Left renal cortex interstitium (tissue), 4 donors: Measurements from ENCODE around the gene PJA2. TPM values are rescaled to one million over a fixed set of nuclear protein-coding genes. Genes with fewer than 3 reads are reported as not detected.

Experiments
- DNase-seq, 4 donors: peaks; one replicate each; pipeline ENCODE4 v3.0.0-alpha.2; 2013; ENCODE audit warnings: low read depth in 4 of 4, low spot score in 2 of 4, missing footprints in 1 of 4
- polyA plus RNA-seq, 4 donors: library from polyadenylated mRNA; unstranded; fragments of 120-200 nt; gene quantifications; one replicate each; pipeline ENCODE4 v1.2.1, GENCODE V29; 2013; ENCODE audit not compliant: insufficient read length in 4 of 4

The PJA2 gene
- polyA plus RNA-seq, 4 donors: 107 to 155 (median 135) TPM

DNA sequence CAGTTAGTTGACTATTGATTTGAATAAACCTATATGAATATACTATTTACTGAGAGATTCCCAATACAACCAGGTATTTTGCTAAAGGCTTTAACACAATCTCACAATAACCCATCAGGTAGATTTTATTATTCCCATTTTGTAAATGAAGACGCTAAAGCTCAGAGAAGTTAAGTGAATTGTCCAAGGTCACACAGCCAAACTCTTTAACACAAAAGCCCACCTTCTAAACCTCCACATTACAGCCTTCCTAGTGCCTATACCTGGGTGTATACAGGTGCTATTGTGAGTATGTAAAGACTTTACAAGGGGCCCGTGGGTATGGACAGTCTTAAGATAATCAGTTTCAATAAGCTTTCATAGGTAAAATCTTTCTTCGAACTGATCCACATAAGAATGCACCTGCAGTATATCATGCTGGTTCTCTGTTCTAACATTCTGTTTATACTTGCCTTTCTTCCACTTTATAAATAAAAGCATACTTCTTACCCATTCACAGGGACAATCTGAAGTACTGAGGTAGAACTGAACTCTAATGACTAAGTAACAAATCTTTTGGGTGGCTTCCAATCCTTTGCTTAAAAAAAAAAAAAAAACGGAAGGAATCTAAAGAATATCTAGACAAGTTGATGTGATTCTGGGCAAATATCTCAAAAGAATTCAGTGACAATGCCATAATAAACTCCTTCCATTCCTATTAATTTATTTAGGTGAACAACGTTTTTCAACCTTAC, 59.1 kb downstream of the PJA2 start:
- no peak for DNase-seq

DNA sequence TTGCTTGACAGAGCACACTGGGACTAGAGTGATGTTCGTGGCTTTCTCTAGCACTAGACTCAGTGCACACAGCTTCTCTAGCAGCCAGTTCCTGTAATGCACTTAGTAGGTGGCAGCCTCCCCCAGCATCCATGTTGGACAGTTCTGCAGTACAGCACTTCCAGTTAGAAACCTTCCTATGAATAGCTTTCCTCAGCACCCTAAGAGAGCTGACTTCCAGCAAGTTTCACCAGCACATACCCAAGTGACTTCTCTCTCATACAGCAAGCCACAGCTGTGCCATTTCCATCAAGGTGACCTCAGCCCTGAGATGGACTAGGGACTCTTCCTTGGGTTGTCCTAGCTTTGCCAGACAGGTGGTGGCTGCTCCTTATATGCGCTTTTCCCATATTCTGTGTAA, 60.4 kb downstream of the PJA2 start:
- DNase-seq: no peak

DNA sequence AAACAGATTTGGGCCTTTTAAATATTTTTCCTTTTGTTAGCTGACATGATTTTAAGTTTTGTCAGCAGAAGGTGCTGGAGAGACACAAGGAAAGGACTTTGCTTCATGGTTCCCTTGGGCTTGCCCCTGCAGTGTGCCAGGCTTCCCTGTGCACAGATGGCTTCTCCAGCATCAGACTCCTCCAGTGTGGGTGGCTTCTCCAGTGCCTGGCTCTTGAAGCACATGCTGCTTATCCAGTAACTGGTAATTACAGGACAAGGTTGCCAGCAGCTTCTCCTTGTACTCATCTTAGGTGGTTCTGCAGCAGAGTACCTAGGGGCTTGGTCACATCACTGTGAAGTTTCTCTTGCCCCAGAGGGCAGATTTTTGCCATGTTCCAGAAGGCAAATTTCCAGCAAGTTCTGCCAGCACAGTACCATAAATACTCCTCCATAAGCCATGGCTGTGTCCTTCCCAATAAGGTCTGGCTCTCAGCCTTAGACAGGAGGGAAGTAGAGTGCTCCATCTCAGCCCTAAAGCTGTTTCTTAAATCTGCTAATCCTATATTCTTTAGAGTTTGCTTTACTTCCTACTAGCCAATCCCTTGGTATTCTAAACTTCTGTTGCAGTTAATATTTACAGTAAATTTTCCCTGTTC, 62.4 kb downstream of the PJA2 start:
- DNase-seq: no peak

DNA sequence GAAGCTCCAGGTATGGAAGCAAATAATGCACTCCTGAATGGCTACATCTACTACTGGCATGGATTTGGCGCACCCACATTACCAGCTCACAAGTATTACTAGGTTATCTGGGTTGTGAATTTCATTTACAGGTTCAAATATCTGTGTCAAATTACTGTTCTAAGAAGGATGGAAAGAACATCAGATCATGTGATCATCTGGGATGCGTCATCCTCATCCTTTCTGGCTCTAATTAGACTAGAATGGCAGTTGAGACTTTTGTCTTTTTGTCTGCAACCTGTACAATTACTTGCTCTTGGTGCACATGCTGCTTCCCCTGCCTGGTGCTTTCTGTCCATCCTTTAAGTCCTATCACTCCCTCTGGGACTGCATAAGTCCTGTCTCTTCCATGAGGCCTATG, 64.1 kb downstream of the PJA2 start:
- DNase-seq: no peak

DNA sequence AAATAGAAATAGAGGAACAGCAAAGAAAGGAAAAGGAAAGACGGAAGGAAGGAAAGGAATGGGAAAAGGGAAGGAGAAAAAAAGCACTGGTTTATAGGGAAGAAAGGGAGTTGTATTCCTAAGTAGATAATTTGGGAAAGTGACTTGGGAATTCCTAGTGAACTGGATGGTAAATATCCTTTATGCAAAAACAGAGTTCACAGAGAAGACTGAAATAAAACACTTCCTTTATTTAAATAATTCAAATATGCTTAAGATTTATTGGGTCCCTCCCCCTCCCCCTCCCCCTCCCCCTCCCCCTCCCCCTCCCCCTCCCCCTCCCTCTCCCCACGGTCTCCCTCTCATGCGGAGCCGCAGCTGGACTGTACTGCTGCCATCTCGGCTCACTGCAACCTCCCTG, 69.4 kb downstream of the PJA2 start:
- no peak for DNase-seq

DNA sequence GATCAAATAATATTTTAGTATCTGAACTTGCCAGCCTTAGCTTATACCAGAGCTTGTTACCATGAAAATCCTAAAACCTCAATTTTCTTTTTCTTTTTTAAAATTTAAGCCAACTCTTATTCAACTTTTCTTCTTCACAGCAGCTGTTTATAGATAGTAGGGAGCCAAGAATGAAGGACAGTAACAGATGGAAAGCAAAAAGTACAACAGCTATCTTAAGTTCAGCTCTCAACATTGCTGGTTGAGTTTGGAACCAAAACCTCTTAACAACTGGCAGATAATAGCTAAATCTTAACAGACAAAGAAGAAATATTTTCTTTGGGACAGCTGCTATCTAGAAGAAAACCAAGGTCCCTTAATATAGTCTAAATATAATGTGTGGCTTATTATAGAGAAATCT, 74.7 kb downstream of the PJA2 start:
- DNase-seq: no peak

DNA sequence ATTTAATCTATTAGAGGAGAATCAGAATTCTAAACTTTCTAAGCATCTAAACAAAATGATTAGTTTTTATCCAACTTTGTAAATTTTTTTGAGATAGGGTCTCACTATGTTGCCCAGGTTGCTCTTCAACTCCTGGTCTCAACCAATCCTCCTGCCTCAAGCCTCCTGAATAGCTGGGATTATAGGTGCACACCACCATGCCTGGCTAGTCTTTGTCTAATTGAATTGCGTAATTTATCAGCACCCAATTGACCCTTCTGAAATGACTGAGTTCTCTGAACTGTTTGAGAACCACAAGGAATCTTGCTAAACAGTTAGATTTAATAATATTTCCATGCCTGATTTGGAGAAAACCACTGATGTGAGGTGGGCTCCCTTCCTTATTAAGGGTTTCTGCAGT, 75.7 kb downstream of the PJA2 start:
- no peak for DNase-seq

DNA sequence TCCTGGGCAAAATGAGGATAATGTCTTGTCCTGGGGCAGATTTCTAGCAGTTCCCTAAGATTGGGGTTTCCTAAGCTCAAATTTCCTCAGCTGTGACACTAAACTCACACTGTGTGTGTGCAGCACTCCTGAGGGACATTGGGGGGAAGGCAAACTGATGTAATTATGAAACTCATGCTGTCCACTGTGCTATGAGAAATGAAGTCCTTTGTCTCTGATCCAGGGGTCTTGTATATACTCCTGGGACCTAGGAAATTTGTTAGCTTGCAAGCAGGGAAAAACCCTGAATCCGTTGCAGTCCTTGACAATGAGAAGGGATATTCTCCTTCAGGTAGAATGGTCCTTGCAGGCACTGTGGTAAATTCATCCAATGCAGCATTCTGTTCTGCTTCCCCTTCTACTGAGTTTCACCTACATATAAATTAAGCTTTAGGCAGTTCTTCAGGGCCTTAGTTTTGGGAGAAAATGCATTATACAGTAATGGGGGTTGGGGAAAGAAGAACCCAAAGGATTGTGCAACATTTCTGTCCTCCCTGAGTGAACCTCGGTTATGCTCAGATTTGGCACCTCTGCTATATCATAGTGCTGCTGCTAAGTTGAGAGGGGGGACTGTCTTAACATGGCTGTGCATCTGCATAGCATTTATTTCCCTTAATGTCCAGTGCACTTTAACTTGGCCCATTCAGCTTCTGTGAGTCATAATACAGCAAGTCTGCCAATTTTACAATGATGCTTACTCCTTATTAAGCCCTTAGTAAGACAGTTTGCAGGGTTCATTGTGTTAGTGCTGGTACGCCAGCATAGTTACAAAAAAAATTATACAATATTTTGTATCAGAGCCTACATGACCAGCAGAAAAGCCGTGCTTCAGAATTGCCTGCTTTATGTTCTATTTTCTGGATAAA, 80.2 kb downstream of the PJA2 start:
- DNase-seq: no peak

DNA sequence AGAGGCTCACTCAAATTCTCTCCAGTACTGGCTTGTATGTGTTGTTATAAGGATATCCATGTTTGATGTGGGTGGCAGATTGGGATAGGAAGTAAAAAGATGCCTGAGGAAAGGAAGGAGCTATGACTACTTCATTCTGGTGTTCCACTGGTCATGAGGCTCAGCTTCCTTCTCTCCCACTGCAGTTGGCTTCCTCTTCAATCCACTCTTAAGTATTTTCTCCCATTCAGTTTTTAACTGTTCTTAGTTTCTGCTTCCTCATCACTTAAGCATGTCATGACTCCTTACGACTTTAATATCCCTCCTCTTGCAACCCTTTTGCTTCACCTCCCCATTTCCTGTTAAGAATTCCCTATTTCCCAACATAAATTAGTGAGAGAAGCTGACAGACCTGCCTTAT, 81.1 kb downstream of the PJA2 start:
- no peak for DNase-seq

DNA sequence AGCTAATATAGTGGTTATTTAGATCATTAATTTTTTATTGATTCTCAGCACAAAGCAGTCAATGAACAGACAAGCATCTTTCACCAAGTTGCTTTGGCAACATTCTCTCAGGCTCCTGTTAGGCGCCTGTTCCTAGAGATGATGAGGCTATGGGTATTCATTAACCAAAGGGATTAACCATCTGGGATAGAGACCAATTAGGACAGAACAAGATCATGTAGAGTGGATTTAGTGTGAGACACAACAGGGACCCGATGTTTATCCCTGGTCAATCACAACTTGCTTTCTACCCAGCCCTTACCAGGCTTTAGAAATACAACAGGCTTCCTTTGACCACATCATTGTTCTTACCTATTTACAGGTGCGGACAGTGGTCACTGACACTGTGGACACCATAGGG, 82.2 kb downstream of the PJA2 start:
- DNase-seq: no peak

DNA sequence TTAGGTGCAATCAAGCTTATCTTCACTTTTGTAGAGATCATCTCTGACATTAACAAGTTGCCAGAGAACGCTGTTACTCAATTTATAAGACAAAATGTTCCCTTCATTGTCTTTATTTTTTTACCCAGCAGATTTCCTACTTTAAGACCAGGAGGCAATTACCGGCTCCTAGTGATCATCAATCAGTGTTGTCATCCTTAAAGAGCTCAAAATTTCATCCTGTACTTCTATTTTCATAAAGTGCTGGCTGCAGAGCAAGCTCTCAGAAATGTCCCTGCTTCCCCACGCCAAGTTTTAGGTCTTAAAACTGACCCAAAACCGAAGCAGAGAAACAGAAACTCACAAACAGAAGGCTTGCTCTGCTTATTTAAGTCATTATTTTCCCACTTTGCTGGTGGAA, 82.9 kb downstream of the PJA2 start:
- DNase-seq: no peak

DNA sequence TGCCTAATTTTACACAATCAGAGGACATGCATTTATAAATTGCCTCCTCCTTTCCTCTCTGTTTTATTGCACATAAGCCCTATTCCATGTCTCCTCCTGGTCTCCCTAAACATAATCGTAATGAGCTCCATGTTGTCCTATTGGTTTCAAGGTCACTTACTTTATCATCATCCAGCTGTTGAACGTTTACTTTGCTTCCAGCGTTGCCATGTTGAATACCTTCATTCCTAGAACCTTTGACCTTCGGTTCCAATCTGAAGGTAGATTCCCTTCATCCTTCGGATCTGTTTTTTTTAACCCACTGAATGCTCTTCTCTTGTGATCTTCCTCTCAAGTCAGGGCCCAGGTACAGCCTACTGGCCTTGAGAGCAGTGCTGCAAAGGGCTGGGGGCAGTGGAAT, 84.3 kb downstream of the PJA2 start:
- DNase-seq: no peak

DNA sequence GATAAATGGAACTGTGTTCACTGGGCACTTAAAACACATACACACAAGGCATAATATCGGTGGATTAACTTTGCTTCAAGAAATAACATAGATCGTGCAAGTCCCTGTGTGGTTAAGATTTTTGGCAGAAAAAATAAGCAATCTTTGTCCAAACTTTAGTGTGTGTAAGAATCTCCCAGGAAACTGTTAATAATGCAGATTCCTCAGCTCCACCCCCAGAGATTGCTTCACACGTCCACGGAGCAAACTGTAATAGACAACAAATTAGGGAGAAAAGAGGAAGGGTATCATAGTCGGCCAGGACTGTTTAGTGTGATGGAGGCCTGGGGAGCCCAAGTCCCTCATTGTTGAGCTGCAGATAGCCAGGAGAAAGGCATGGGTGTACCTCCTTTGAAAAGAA, 84.8 kb downstream of the PJA2 start:
- DNase-seq: no peak

DNA sequence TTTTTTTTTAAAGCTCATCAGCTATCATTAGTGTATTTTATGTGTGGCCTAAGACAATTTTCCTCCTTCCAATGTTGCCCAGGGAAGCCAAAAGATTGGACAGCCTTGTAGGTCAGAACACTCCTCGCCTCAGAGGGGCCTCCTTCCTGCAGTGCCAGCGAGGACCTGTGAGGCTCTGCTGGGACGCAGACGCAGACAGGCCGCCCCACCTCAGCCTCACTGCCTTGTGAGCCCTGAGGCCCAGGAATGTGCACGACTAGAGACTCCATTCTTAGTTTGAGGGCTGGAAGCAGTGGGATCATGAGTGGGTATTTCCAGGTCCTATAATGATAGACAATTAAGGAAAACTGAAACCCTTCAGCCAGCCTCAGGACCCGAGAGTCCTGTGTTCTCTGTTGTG, 85.4 kb downstream of the PJA2 start:
- no peak for DNase-seq

DNA sequence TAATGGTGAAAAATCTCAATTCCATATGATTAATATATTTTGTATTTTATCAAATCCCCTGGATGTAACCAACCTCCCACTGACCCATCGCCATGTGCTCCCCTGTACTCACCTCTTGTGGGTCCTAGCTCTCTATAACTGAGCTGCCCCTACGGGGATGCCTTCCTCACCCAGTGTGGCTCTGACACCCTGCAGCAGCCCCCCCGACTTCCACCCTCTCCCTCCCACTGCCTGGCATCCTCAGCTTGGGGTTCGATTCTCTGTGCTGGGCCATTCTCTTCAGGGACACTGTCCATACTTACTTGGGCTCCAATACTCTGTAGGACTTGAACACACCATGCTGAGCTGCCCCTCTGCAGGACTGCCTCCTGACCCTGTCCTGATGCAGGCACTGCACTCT, 87.1 kb downstream of the PJA2 start:
- no peak for DNase-seq

DNA sequence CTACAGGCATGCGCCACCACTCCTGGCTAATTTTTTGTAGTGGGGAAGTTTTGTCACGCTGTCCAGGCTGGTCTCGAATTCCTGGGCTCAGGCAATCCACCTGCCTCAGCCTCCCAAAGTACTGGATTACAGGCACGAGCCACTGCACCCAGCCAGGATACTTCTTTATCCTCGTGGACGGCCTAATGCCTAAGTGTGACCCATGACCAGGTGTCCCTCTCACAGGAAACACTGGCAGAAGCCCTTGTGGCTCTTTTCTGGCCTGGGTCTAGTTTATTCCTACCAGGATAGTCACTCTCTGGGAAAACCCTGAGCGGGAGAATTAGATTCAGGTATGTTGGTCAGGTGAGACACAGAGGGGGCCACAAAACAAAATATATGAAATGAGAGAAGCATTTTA, 90.4 kb downstream of the PJA2 start:
- no peak for DNase-seq

DNA sequence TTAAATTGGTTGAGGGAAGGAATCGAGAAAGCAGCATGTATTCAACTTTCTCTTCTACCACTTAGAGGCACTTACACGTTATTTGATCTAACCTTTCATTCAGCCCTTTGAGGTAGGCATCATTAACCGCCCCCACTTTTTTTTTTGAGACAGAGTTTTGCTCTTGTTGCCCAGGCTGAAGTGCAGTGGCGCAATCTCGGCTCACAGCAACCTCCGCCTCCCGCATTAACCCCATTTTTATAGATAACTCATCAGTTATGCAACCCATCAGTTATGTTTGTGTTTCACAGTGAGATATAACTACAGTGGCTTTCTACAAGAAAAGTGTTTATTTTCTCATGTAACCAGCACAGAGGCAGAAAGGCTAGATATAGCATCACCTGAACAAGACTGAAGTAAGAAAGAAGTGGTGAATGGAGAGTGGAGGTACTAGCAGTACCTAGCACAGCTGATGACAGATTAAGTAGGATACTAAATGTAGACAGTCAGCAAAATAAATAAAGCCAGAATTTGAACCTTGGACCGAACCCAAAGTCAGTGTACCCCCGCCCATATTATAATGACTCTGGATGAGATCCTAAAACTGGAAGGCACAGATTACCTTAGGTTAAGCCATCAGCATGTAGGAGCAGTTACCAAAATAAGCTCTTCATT, 91.2 kb downstream of the PJA2 start:
- no peak for DNase-seq

DNA sequence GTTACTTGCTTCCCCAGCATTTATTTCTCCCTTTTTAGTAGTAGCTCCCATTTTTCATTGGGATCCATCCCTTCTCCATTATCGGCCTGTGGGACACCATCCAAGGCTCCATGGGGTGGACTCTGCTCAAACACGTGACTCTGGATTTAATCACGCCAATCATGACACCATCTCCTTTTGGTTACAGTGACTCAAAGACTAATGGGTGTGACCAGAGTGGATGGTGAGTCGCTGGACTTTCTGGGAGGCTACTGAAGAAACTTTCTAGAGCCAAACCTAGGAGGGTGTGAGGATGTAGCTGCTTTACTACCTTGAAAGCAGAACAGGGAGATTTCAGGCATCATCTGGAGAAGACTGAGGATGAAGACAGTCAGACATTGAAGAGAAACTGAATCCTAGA, 93.1 kb downstream of the PJA2 start:
- no peak for DNase-seq

DNA sequence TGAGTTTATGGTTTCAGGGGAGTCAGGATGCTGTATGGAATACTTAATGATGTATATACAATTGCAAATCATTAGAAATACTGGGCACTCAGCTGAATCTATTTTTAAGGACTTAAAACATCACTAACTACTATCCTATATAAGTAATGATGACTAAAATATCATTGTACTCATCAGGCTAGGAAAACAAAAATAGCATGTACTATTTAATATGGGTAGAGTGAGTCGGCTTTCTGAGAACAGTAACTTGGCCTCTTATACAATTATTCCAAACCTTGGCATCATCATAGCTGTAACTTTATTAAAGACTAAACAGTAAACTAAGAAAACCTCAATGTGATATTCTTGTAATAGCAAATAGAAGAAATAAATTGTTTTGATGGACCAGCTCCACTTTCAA, 94.5 kb downstream of the PJA2 start:
- no peak for DNase-seq

DNA sequence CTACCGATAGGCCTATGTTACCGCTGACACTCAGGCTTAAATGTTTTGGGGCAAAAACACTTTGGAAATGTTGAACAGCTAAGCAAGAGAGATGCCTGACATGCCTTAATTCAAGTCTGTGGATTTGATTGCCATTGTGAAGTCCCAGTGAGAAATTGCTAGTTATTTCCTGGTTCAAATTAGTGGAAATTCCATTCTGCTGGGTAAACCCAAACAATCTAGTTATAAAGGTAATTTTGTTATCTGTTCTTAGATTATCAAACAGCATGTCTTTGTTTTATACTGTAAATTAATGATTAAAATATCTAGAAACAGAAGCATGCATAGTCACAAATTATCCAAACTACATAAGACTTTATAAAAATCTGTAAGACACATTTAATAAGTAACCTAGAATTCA, 96.6 kb downstream of the PJA2 start:
- no peak for DNase-seq

DNA sequence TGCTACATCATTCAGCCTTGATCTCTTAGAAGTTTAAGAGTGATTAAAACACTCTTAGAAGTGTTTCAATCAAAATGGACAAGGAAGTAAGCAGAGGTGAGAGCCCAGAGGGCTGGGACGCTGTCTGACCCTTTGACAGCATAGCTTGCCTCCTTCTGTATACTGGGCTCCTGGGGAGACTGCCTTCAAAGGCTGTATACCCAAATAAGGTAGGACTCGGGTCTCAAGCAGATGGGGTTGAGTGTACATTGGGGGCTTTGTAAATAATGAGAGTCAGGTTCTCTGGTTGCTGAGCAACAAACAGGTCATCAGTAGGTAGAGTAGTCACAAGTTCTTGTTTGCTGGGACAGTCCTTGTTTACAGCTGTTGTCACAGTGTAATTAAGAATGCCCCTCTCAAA, 97.1 kb downstream of the PJA2 start:
- no peak for DNase-seq
